HepG2 (cell line): ENCODE data around the gene LHFPL2. TPM values are rescaled to one million over a fixed set of nuclear protein-coding genes. Genes with fewer than 3 reads are reported as not detected.

ENCODE experiments used
- ASH2L ChIP-seq: fragments of 300-600, 200-600 bp; sonication (generic); IDR thresholded peaks from 2 replicates; pipeline ENCODE4 v1.7.0; 2017; ENCODE audit warnings: low read depth, mild to moderate bottlenecking, moderate library complexity, mixed read lengths, low read length; ENCODE audit not compliant: insufficient read length
- ELF3 ChIP-seq: IDR thresholded peaks from 2 replicates; pipeline ENCODE4 v1.6.1; 2016; ENCODE audit warnings: missing genetic modification reagents, missing compliant biosample characterization
- HNRNPL ChIP-seq: fragments of 200-400 bp; formaldehyde crosslinking; IDR thresholded peaks from 2 replicates; pipeline ENCODE4 v1.6.1; 2017; ENCODE audit warnings: mild to moderate bottlenecking, low read depth, low read length
- ISL2 ChIP-seq: sonication (generic); formaldehyde crosslinking; IDR thresholded peaks from 2 replicates; pipeline ENCODE4 v1.5.0; 2020; ENCODE audit warnings: missing genetic modification reagents
- MAX ChIP-seq: IDR thresholded peaks from 2 replicates; pipeline ENCODE4 v1.6.1; 2012; ENCODE audit warnings: inconsistent platforms
- NCOR1 ChIP-seq: fragments of 200-600 bp; sonication (generic); IDR thresholded peaks from 2 replicates; pipeline ENCODE4 v1.7.0; 2017; ENCODE audit warnings: antibody characterized with exemption, low read length, borderline replicate concordance
- NR2C2 ChIP-seq: sonication (generic); formaldehyde crosslinking; IDR thresholded peaks from 2 replicates; pipeline ENCODE4 v1.4.0; 2020; ENCODE audit warnings: missing genetic modification reagents, mild to moderate bottlenecking, moderate library complexity, borderline replicate concordance
- PPARG ChIP-seq: conservative IDR thresholded peaks from 2 replicates; pipeline ENCODE4 v1.6.1; 2016; ENCODE audit warnings: missing biosample characterization, missing genetic modification reagents
- RFX5 ChIP-seq: IDR thresholded peaks from 2 replicates; pipeline ENCODE4 v1.6.1; 2011; ENCODE audit warnings: low read depth, low read length, improper control_type of control experiment
- SNAPC4 ChIP-seq: sonication (generic); formaldehyde crosslinking; IDR thresholded peaks from 2 replicates; pipeline ENCODE4 v1.4.0; 2020; ENCODE audit warnings: mild to moderate bottlenecking, missing genetic modification reagents
- SOX13 ChIP-seq, 3 experiments: fragments of 450-650 bp in 1 of 3; sonication (generic) in 1 of 3; formaldehyde crosslinking in 1 of 3; IDR thresholded peaks in 2 of 3; conservative IDR thresholded peaks in 1 of 3; 2 replicates each; pipeline versions ENCODE4 v1.5.0 to v1.6.1; 2016 to 2020; ENCODE audit warnings: antibody characterized with exemption in 1 of 3, mild to moderate bottlenecking in 1 of 3, missing compliant biosample characterization in 1 of 3, missing genetic modification reagents in 1 of 3, moderate library complexity in 1 of 3
- TFAP4 ChIP-seq: sonication (generic); IDR thresholded peaks from 2 replicates; pipeline ENCODE4 v1.6.1; 2016; ENCODE audit warnings: low read depth, borderline replicate concordance
- ZBTB43 ChIP-seq: sonication (generic); formaldehyde crosslinking; conservative IDR thresholded peaks from 2 replicates; pipeline ENCODE4 v1.4.0; 2020; ENCODE audit warnings: missing genetic modification reagents
- ZBTB7B ChIP-seq: sonication (generic); formaldehyde crosslinking; IDR thresholded peaks from 2 replicates; pipeline ENCODE4 v1.4.0; 2020; ENCODE audit warnings: missing genetic modification reagents
- ZNF264 ChIP-seq: sonication (generic); formaldehyde crosslinking; IDR thresholded peaks from 2 replicates; pipeline ENCODE4 v1.4.0; 2020; ENCODE audit warnings: missing genetic modification reagents
- ZNF597 ChIP-seq: sonication (generic); formaldehyde crosslinking; IDR thresholded peaks from 2 replicates; pipeline ENCODE4 v1.5.0; 2020; ENCODE audit warnings: missing genetic modification reagents
- ZNF670 ChIP-seq: sonication (generic); formaldehyde crosslinking; IDR thresholded peaks from 2 replicates; pipeline ENCODE4 v1.8.0; 2022; ENCODE audit warnings: mild to moderate bottlenecking, missing genetic modification reagents, borderline replicate concordance
- polyA plus RNA-seq, 8 experiments: library from polyadenylated mRNA; depleted of rRNA in 3 of 8; stranded (reverse) in 7 of 8; unstranded in 1 of 8; fragments of >200 nt; fragmentation: Illumina TruSeq in 4 of 8; extraction: Trizol in 4 of 8; gene quantifications; 2 replicates each; pipeline versions ENCODE4 v1.2.1 to v1.2.3, GENCODE V29; 2011 to 2016; ENCODE audit warnings: low read depth in 4 of 8, missing spikeins in 1 of 8, mixed read lengths in 1 of 8; ENCODE audit not compliant: insufficient read depth in 1 of 8
- total RNA-seq, 5 experiments: library from RNA; depleted of rRNA; stranded (reverse); fragments of >200 nt; fragmentation: Illumina TruSeq; extraction: Trizol; gene quantifications; 2 replicates each; pipeline ENCODE4 v1.2.3, GENCODE V29; 2016; ENCODE audit warnings: low read depth in 1 of 5

LHFPL2 gene
- total and polyA plus RNA-seq, 2 of the 13 experiments (the other 11 are each of a cell fraction or from before 2014, with no cell fraction given), result 6.0 to 20.0 TPM

GRCh38 chr5:78518365-78519197 lies 130.0 kb downstream of the LHFPL2 start (continued):
- TF ChIP-seq ZBTB43 (CRISPR knock-in tag), result peak; percentile 55; the same call in 1 of the 2 replicates
- peak; percentile 88; the same call in 1 of the 2 replicates for TF ChIP-seq NCOR1
- peak; percentile 65; the same call in 1 of the 2 replicates for TF ChIP-seq ELF3 (CRISPR knock-in tag)
- TF ChIP-seq ISL2 (CRISPR knock-in tag), result peak; percentile 70
- peak; percentile 45; the same call in 1 of the 2 replicates for TF ChIP-seq ZBTB7B
- TF ChIP-seq RFX5, result no peak
- TF ChIP-seq SNAPC4 (CRISPR knock-in tag), result no peak
- TF ChIP-seq PPARG (CRISPR knock-in tag), result peak; percentile 91
- TF ChIP-seq ZNF597, result no peak
- TF ChIP-seq SOX13 (IDR thresholded peaks at IDR 0.05), result peak; percentile 86
- peak in 1 of 2 experiments; percentile 99; a peak in 2 of 4 replicates for TF ChIP-seq SOX13 (CRISPR knock-in tag; conservative IDR thresholded peaks at IDR 0.05 in 1 of 2, IDR thresholded peaks at IDR 0.05 in 1 of 2)
- TF ChIP-seq NR2C2 (CRISPR knock-in tag), result peak; percentile 59; the same call in 1 of the 2 replicates
- TF ChIP-seq ASH2L, result peak; percentile 91
- peak; percentile 98 for TF ChIP-seq TFAP4
- 0 out of 2 replicates have a peak, but pooled peaks have one; percentile 48 for TF ChIP-seq ZNF670 (CRISPR knock-in tag)
- TF ChIP-seq HNRNPL, result 0 out of 2 replicates have a peak, but pooled peaks have one; percentile 55
- TF ChIP-seq ZNF264 (CRISPR knock-in tag), result peak; percentile 87; the same call in 1 of the 2 replicates
- TF ChIP-seq MAX, result peak; percentile 76
